Omental fat pad (tissue), 4 donors: ENCODE results near the gene CLUH. TPM values are rescaled to one million over a fixed set of nuclear protein-coding genes. Genes with fewer than 3 reads are reported as not detected.
"Not testable (repeated sequence)": the region's sequence is repeated elsewhere in the genome, so short reads cannot be mapped to it uniquely, and the experiment has no call there.

ENCODE experiments used
- ATAC-seq: fragments of 150-250 bp; one replicate; pipeline ENCODE4 v1.9.1; 2016; ENCODE audit warnings: mild to moderate bottlenecking, moderate library complexity; ENCODE audit not compliant: low FRiP score
- DNase-seq: peaks from one replicate; pipeline ENCODE4 v3.0.0-alpha.2; 2019; ENCODE audit warnings: low spot score
- CTCF ChIP-seq, 3 donors: fragments of 450-650 bp; IDR thresholded peaks; one replicate each; pipeline ENCODE4 v1.5.1; 2016 to 2017; ENCODE audit warnings: antibody characterized with exemption in 3 of 3, mild to moderate bottlenecking in 3 of 3, moderate library complexity in 2 of 3
- total RNA-seq, 4 donors: library from RNA; depleted of rRNA; stranded (reverse); fragments of >200 nt; gene quantifications; one replicate each; pipeline ENCODE4 v1.1.0, GENCODE V29; 2016

CLUH gene
- total RNA-seq, 4 donors from 2014 or later: 39.2 to 167 (median 95.0) TPM

GRCh38 chr17:2672026-2672425, 39.5 kb downstream of the CLUH start:
- no peak for DNase-seq
- no peak for ATAC-seq
- no peak for TF ChIP-seq CTCF (IDR thresholded peaks at IDR 0.05)

GRCh38 chr17:2660410-2660809, 51.2 kb downstream of the CLUH start:
- ATAC-seq, DNase-seq: not testable (repeated sequence)

- DNase-seq, ATAC-seq: not testable (repeated sequence)
Measured at GRCh38 chr17:2659337-2659736, 52.2 kb downstream of the CLUH start.

GRCh38 chr17:2656283-2656682, 55.3 kb downstream of the CLUH start:
- ATAC-seq: no peak
- no peak for DNase-seq
- no peak for TF ChIP-seq CTCF (IDR thresholded peaks at IDR 0.05)

GRCh38 chr17:2655546-2655945, 56.0 kb downstream of the CLUH start:
- no peak for TF ChIP-seq CTCF (IDR thresholded peaks at IDR 0.05)
- ATAC-seq (no peak), DNase-seq (no peak)

- not testable (repeated sequence) for DNase-seq, ATAC-seq
Measured at GRCh38 chr17:2652911-2653310, 58.7 kb downstream of the CLUH start.

GRCh38 chr17:2649191-2649590, 62.4 kb downstream of the CLUH start:
- DNase-seq: no peak
- TF ChIP-seq CTCF (IDR thresholded peaks at IDR 0.05): no peak
- no peak for ATAC-seq

- TF ChIP-seq CTCF (IDR thresholded peaks at IDR 0.05): no peak
- DNase-seq: no peak
- no peak for ATAC-seq
Measured at GRCh38 chr17:2647957-2648356, 63.6 kb downstream of the CLUH start.

- ATAC-seq (no peak), DNase-seq (no peak)
- TF ChIP-seq CTCF (IDR thresholded peaks at IDR 0.05): no peak
Measured at GRCh38 chr17:2644971-2645370, 66.6 kb downstream of the CLUH start.
